ENCODE data around the gene VPS13D. TPM values are rescaled to one million over a fixed set of nuclear protein-coding genes. Genes with fewer than 3 reads are reported as not detected.

The VPS13D gene
- total RNA-seq, 1 donor from 2014 or later, result 13.8 TPM

- TF ChIP-seq CTCF (conservative IDR thresholded peaks at IDR 0.05; ENCODE audit: low read depth, low read length), result no peak
- no peak overlapping the region for H3K4me3 ChIP-seq (ENCODE audit: low read depth, low read length)
- DNase-seq (ENCODE audit: low read depth), result no peak
Measured at GRCh38 chr1:12539705-12540579, 310.1 kb downstream of the VPS13D start.

- no peak overlapping the region for H3K4me3 ChIP-seq (ENCODE audit: low read depth, low read length)
- no peak for TF ChIP-seq CTCF (conservative IDR thresholded peaks at IDR 0.05; ENCODE audit: low read depth, low read length)
- DNase-seq (ENCODE audit: low read depth), result no peak
Measured at GRCh38 chr1:12540580-12541273, 310.9 kb downstream of the VPS13D start.

GRCh38 chr1:12541274-12542137 is 311.7 kb downstream of the VPS13D start:
- no peak for DNase-seq (ENCODE audit: low read depth)
- TF ChIP-seq CTCF (conservative IDR thresholded peaks at IDR 0.05; ENCODE audit: low read depth, low read length), result no peak

GRCh38 chr1:12542138-12542465 is 312.3 kb downstream of the VPS13D start:
- H3K4me3 ChIP-seq (ENCODE audit: low read depth, low read length), result no peak overlapping the region
- no peak for DNase-seq (ENCODE audit: low read depth)
- no peak for TF ChIP-seq CTCF (conservative IDR thresholded peaks at IDR 0.05; ENCODE audit: low read depth, low read length)

More at GRCh38 chr1:12541274-12542137, 311.7 kb downstream of the VPS13D start:
- no peak overlapping the region for H3K4me3 ChIP-seq (ENCODE audit: low read depth, low read length)

- no peak for DNase-seq (ENCODE audit: low read depth)
Measured at GRCh38 chr1:12542616-12543592, 313.1 kb downstream of the VPS13D start.

More at GRCh38 chr1:12542616-12543592, 313.1 kb downstream of the VPS13D start:
- H3K4me3 ChIP-seq (ENCODE audit: low read depth, low read length), result no peak overlapping the region
- no peak for TF ChIP-seq CTCF (conservative IDR thresholded peaks at IDR 0.05; ENCODE audit: low read depth, low read length)
